Muscle of back (tissue), 11 donors: ENCODE measurements around the gene ARHGAP23. TPM values are rescaled to one million over a fixed set of nuclear protein-coding genes. Genes with fewer than 3 reads are reported as not detected.
"Not testable (repeated sequence)": the region's sequence is repeated elsewhere in the genome, so short reads cannot be mapped to it uniquely, and the experiment has no call there.

Source experiments
- DNase-seq, 3 donors: peaks; one replicate each; pipeline versions ENCODE4 v3.0.0 to v3.0.0-alpha.2; 2013
- polyA plus RNA-seq, 10 donors: library from polyadenylated mRNA; unstranded; fragments of 120-200 nt; gene quantifications; one replicate each; pipeline ENCODE4 v1.2.1, GENCODE V29; 2013; ENCODE audit not compliant: insufficient read length in 10 of 10

ARHGAP23 gene
- polyA plus RNA-seq, 10 donors = 23.0 to 47.7 (median 31.3) TPM

DNA sequence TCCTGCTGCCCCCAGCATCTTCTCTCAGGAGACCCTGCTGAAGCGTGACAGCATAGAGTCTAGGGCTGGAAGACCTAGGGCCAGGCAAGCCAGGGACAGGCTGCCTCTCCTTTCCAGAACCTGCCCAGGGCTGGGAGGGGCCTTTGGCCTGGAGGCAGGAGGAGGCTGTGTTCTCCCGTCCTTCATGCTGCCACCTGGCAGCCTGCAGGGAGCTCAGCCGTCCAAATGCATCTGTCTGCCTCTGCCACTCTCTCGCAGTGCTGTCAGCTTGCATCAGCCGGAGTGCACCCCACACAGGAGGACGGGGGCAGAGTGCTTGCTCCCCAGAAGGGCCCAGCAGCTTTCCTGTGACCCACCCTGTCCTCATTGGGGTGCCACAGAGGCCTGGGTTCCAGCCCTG is 31.3 kb downstream of the ARHGAP23 start:
- no peak for DNase-seq

DNA sequence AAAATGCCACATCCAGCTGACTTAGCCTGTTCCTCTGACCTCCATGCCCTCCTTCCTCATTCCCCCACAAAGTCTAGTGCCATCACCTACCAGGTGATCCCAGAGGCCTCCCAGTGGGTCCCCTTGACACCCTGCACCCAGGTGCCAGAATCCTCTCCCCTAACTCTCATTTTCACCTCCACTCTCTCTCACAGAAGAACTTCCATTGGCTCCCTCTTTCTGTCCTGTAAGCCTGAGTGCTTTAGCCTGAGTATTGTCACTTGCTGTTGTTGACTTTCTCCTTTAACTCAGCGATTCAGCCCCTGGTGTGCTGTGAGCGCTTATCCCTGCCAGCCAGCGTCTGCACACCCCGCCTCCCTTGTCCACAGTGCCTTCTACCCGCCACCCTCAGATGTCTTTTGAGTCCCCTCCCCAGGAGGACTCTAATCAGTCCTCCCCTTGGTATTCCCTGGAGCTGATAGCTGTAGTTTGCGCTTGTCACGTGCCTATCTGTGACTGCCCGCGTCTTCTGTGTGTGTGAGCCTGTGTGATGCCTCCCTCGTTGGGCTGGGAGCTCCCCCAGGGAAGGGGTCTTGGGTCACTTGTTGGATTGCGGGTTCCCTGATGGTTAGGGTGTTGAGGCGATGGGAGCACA is 31.9 kb downstream of the ARHGAP23 start:
- no peak for DNase-seq

DNA sequence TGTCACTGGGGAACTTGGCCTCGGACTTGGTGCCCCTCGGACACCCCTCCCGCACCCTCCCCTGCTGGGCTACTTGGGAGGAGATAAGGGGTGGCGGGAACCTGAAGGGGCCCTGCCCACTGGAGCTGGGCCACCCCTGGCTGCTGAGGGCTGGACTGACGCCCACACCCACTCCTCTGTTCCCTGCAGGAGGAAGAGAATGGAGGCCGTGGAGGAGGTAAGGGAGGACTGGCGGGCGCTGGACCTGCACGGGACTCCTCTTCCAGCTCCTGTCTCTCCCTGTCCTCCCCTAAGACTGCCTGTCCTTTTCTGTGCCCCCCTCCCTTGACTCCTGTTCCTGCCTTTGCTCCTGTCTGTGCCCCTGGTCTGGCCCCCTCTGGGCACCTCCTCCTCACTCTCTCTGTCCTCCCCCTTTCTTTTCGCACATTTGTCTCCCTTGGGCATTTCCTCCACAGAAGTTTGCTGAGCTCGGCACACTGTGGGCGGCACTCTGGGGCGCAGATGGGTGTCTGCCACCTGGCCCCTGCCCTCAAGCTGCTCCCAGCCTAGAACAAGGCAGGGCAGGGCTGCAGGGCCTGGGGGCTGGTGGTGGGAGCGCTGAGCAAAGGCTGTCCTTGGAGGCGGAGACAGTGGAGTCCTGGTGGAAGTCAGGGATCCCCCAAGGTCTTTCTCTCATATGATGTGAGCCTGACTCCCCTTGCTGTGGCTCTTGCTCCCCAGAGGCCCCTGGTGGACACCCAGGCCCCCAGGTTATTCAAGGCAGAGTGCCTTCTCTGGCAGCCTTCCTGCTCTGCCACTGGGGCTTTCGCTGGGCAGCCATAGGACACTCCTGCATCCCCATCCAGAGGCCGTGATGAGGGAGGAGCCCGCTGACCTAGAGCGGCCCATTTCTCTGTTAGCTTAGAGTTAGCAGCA is 32.7 kb downstream of the ARHGAP23 start:
- DNase-seq = no peak

DNA sequence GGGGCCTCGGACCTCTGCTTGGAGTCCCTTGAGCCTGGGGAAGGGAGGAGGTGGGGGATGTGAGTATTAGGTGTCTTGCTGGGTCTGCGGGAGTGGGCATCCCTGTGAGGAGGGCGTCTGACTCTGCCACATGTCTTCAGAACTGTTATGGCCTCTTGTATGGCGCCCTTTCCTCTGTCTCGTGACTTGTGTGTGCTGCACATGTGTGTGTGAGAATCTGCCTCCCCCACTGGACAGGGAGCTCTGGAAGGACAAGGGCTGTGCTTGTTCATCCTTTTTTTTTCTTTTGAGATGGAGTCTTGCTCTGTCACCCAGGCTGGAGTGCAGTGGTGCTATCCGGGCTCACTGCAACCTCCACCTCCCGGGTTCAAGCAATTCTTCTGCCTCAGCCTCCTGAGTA is 33.4 kb downstream of the ARHGAP23 start:
- no peak for DNase-seq

DNA sequence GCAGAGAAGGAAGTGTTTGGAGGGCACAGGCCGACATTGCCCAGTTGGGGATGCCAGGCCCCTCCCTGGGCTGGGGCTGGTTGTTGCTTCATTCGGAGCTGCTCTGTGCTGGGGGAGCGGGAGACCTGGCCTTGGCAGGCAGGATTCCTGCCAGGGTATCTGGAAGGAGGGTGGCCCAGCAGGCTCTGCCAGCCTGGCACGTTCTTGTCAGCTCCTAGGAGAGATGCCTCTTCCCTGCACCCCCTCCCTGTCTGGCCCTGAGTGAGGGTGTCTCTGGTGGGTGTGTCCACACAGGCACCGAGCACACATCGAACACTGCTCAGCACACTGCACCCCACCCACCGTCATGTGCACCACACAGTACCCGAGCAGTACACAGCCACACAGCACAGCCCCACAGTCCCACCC is 35.2 kb downstream of the ARHGAP23 start:
- no peak for DNase-seq

DNA sequence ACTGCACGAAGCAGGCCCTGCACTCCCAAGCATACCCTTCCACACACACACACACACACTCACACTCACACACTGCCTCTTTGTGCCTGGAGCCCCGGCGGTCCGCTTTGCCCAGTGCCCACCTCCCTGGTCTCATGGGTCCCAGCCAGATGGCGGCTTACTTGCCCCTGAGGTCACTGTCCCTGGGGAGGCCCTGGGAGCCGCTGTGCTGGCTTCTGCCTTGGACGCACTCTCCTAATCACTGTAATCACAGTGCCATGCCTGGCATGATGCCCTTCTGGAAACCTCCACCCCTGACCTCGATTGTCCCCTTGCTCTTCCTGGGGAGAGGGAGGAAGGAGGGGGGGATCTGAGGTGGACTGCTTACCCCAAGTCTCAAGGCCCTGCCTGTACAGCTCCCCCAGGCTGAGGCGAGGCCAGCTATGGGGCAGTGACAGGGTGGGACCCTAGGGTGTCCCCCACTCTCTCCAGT is 36.0 kb downstream of the ARHGAP23 start:
- DNase-seq = no peak

DNA sequence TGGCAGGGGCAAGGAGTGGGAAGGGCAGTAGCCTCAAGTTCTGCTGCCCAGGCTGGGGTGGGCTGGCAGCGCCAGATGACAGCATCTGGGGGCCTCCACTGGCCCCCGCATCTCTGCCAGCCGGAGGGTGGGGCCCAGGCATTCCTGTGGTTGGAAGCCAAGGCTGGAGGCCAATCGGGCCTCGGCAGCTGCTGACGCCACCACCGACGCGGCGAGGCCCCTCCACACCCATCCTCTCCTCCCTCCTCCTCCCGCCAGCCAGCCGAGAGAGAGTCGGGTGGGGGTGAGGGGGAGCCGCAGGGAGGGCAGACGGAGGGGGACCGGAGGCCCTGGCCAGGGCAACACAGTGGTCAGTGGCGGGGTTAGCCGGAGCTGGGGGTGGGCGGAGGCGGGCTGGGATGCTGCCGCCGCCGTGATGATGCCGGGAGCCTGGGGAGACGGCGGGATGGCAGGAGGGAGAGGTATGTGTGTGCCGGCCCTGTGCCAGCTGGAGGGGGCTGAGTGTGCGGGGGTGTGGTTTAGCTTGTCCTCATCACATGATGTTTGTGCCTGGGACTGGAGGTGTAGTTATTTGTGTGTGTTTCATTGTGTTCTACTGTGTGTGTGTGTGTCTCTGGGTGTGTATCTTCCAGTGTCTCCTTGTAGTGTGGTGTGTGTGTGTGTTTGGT is 36.6 kb downstream of the ARHGAP23 start:
- peak; percentile 91 to 96 (median 93) for DNase-seq

DNA sequence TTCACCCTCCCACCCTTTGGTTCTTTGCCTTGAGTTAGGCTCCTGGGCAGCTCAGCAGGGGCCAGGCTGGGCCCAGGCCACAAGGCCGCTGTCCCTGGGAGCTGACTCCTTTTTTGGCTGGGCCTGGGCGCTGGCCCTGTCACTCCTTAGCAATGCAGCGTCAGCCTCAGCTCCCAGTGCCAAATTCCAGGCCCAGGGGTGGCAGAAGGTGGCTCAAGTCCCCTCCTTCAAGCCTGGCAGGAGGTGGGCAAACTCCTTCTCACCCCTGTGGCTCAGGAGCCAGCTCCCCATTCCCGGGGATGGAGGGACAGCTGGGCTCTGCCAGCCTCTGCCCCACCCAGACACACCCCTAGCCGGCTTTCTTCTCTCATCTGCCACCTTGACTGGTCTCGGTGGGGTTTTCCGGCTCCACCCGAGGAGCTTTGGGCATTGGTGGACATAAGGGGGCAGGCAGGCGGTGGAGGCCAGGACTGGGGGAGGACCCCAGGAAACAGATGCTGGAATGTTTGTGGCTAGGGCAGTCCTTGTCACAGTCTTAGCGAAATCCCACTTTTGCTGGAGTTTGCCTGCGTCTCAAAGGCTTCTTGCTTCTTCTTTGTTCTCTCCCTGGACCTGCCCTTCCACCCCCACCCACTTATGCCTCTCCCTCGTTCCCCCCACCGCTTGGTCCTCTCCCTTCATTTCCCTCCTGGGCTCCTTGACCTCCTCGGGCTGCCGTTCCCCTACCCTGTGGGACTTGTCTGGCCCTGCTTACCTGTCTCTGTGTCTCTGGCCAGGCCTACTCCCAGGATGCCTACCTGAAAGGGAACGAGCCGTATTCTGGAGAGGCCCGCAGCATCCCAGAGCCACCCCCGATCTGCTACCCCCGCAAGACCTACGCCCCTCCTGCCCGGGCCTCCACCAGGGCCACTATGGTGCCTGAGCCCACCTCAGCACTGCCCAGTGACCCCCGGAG is 37.4 kb downstream of the ARHGAP23 start:
- DNase-seq = no peak

DNA sequence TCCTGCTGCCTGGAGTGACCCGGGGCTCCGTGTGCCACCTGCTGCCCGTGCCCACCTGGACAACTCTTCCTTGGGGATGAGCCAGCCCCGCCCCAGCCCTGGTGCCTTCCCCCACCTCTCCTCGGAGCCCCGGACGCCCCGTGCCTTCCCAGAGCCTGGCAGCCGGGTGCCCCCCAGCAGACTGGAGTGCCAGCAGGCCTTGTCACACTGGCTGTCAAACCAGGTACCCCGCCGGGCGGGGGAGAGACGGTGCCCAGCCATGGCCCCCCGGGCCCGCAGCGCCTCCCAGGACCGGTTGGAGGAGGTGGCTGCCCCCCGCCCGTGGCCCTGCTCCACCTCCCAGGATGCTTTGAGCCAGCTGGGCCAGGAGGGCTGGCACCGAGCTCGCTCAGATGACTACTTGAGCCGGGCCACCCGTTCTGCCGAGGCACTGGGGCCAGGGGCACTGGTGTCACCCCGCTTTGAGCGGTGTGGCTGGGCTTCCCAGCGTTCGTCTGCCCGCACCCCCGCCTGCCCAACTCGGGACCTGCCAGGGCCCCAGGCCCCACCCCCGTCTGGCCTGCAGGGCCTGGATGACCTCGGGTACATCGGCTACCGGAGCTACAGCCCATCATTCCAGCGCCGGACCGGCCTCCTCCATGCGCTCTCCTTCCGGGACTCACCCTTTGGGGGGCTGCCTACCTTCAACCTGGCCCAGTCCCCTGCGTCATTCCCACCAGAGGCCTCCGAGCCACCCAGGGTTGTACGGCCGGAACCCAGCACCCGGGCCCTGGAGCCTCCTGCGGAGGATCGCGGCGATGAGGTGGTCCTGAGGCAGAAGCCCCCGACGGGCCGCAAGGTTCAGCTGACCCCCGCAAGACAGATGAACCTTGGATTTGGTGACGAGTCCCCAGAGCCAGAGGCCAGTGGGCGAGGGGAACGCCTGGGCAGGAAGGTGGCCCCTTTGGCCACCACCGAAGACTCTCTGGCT is 38.4 kb downstream of the ARHGAP23 start:
- no peak for DNase-seq

DNA sequence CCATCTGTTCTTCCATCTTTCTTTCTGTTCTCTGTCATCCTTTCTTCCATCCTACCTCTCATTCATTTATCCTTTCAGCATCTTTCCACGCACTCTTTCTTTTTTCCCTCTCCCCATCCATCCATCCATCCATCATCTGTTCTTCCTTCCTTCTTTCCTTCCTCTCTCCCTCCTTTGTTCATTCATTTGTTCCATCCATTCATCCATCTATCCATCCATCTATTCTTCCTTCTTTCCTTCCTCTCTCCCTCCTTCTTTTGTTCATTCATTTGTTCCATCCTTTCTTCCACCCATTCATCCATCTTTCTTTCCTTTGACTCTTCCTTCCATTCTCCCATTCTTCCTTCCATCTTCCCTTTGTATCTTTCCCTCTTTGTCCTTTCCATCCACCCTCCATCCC is 39.2 kb downstream of the ARHGAP23 start:
- DNase-seq = no peak

DNA sequence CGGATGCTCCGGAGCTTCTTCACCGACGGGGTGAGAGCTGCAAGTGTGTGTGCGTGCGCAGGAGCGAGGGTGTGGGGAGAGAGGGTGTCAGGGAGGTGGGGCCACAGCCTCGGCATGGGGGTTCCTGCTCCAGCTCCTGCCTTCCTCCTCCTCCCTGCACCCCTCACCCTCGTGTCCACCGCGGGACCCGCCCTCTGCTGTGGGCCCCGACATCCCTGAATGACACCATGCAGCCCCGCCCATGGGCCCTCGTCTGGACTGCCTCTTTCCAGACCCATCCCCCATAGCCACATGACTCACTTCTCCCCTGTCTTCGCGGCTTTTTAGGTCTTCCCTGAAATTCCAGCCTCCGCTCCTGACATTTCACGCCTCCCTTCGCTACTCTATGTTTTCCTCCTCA is 41.6 kb downstream of the ARHGAP23 start:
- no peak for DNase-seq

DNA sequence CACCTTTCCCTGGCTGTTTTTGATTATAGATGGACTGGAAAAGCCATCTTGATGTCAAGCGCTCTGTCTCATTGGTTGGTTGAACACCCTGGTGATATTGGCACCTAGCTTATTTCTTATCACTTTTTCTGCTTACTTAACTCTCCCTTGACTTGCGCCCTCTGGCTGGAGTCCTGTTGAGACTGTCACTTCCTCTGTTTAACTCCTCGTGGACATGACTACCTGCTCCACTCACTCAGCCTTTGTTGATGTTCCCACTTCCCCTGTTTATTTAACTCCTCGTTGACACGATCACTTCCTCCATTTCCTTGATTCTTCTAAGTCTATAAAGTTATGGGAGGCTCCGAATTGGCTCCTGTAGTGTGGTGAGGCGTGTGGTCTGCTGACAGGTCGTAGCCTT is 43.0 kb downstream of the ARHGAP23 start:
- DNase-seq = not testable (repeated sequence)

DNA sequence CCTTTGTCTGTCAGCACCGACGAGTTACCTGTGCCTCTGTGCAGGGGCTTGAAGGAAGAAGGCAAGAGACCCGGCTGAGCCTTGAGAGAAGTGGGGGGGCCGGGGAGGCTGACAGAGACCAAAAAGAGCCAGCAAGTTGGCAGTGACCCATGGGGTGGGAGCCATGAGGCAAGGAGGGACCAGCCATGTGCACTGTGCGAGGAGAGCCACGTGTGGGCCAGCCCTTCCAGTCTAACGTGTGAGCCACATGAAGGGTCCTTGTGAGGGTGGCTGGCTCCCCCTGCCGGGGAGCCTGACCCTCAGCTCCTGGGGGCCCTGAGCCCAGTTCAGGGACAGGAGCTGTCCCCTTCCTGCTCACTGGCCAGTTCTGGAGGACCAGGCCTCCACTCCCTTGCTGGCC is 46.4 kb downstream of the ARHGAP23 start:
- DNase-seq = peak in 1 of 3 donors; percentile 23

DNA sequence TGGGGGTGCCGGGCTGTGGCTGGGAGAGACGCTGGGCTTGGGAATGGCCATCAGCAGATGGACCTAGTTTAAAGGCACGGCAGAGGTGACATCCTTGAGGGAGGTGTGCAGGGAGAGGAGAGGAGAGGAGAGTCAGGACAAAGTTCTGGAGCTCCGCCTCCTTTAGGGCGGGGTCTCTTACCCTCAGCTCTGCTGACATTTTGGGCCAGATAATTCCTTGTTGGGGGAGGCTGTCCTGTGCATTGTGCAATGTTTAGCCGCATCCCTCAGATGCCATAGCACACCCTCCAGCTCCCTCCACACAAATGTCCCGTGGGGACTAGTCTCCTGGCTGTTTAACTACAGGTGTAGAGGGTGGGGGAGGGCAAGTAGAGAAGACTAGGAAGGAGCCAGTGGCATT is 48.3 kb downstream of the ARHGAP23 start:
- DNase-seq = no peak

DNA sequence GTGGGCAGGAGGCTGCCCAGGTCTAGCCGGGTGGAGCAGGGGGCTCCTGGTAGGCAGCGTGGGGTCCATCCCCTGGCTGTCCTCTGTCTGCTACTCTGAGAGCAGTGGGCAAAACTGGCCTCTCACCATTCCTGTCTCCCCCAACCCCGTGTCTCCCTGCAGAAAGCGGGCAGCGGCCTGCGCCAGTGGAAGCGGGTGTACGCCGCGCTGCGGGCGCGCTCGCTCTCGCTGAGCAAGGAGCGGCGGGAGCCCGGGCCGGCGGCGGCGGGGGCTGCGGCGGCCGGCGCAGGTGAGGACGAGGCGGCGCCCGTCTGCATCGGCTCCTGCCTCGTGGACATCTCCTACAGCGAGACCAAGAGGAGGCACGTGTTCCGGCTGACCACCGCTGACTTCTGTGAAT is 49.2 kb downstream of the ARHGAP23 start:
- DNase-seq = not testable (repeated sequence)

DNA sequence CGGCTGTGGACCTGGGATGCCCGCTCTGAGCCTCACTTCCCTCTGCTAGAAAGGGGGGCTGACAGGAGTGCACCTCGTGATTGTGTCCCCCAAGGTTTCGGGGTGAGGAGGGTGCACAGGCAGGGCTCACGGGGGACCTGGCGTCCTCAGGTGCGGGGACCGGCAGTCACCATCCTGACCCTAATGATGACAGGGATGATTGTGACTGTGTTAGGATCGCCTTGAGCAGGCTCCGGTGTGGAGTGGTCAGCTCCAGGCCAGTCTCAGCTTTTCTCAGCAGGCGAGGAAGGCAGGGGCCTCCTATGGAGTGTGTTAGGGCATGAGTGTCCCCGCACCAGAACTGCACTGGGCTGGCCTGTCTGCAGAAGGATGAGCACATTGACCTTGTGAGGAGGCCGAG is 49.7 kb downstream of the ARHGAP23 start:
- not testable (repeated sequence) for DNase-seq

DNA sequence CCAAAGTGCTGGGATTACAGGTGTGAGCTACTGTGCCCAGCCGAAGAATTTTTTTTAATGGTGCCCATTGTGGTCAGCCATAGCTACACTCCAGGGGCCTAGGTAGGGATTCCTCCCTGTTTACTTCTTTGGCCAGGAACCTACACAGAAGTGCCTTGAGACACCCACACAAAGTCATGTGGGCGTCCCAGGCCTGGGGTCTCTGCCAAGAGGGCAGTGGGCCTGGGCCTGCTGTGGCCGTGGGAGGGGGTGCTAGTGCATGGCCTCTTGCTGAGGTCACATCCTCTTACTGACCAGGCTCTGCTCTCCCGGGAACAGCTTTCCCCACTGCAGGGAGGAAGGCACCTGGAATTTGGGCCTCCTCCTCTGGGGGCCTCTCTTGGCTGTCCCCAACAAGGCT is 50.4 kb downstream of the ARHGAP23 start:
- not testable (repeated sequence) for DNase-seq

DNA sequence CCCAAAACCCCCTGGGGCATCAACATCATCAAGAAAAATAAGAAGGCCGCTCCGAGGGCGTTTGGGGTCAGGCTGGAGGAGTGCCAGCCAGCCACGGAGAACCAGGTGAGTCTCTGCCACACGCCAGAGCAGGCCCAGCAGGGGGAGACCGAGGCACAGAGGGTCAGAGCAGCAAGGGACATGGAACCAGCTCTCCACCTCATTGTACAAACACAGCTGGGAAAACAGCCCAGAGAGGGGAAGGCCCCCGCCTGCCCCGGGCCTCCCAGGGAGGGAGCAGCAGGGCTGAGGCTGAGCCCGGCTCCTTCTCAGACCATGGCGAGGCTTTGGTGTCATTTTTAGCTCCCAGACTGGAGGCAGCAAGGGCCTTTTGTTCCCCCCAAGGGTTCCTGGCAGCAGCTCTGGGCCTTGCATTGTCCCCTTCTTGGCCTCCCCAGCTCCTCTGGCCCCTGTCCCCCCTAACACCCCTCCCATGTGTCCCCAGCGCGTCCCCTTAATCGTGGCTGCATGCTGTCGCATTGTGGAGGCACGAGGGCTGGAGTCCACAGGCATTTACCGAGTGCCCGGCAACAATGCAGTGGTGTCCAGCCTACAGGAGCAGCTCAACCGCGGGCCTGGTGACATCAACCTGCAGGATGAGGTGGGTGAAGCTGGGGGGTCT is 53.9 kb downstream of the ARHGAP23 start:
- not testable (repeated sequence) for DNase-seq

DNA sequence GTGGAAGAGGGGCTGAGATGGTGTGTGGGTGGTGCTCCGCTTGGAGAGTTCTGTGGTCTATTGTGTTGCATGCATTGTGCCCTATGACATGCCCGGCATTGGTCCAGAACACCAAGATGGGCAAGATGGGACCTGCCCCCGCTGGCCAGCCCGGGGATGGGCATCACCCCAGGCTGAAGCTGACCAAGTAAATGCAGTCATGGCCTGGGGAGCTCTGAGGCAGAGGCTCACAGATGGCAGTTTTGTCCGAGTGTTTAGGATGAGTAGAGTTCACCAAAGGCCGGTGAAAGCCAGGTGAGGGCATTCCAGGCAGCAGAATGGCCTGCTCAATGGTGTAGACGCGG is 54.4 kb downstream of the ARHGAP23 start:
- not testable (repeated sequence) for DNase-seq
